CD4-positive, alpha-beta T cell treated with Interleukin-4 for 4 hours (primary cell): Measurements from ENCODE around the gene JAK1.

Source experiments
- DNase-seq: peaks from one replicate; pipeline ENCODE4 v3.0.0-alpha.2; 2020

The JAK1 gene

DNA sequence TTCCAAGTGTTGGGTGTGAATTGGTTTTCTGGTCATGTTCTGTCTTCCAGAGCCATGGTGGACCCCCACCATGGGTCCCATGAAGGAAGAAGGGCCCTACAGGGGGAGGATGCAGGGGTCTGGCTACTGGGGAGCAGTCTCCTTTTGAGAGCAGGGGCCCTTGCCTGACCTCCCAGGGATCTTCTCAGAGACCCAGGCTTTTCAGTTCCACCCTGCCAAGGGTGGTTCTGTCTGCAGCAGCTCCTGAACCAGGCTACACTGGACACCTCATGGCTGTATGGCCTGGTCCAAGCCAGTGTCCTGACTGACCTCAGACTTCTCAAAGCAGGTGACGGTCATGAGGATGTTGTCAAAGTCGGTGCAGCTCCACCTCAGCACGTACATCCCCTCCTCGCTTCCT is 109.0 kb downstream of the JAK1 start:
- no peak for DNase-seq

DNA sequence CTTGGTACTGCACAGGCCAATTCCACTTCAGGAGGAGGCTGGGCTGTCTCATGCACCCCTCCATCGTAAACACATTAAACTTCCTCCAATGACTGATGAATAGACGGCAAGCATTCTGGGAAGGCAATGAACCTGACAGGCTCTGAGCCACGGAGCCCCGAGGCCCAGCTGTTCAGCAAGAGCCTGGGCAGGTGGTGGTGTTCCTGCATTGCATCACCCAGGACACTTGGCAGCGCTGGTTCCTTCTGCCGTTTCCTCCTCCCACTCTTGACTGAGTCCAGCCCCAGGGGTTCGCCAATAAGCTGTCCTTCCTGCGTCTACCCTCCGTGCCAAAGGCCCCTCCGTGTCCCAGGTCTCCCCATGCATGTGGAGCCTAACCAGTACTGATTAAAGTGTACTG is 109.8 kb downstream of the JAK1 start:
- no peak for DNase-seq

- DNase-seq, result no peak
Measured at GRCh38 chr1:64855557-64855956, 110.8 kb downstream of the JAK1 start.

GRCh38 chr1:64854674-64855073 is 111.7 kb downstream of the JAK1 start:
- no peak for DNase-seq

- no peak for DNase-seq
Measured at GRCh38 chr1:64851664-64852063, 114.7 kb downstream of the JAK1 start.

DNA sequence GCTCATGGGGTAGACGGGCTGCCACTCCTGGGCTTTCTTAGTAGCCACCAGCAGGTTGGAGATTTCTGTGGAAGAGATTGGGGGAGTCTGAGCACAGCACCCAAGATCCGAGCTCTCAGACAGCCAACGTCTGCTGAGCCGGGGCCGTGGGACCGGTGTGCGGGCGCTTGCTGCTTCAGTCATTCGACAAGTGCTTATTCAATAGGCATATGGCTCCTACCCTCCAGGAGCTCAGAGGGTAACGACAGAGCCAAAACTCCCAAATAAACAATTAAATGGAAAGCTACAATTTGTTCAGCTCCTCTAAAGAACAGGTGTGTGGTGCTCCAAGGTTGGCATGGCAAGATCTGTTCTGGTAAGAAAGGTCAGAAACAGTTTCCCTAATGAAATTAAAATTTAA is 115.5 kb downstream of the JAK1 start:
- DNase-seq, result no peak

GRCh38 chr1:64849942-64850341 is 116.4 kb downstream of the JAK1 start:
- DNase-seq, result no peak

GRCh38 chr1:64848803-64849202 is 117.5 kb downstream of the JAK1 start:
- no peak for DNase-seq

GRCh38 chr1:64848136-64848535 is 118.2 kb downstream of the JAK1 start:
- DNase-seq, result no peak

DNA sequence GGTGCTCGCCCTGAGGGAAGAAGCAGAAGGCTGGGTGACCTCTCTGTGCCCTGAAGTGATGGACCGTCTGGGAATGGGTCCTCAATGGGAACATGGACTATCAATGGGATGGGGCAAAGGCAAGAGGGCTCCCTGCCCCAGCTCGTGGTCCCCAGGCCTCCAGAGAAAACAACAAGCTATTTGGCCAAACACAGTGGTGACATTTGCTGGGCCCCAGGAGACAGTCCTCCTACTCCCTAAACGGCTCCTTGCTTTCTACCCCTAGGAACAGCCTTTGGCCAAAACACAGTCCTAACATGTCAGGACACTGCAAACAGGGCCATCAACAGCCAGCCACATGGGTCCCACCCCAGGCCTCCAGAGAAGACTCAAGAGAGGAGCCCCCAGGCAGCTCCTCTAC is 118.7 kb downstream of the JAK1 start:
- no peak for DNase-seq

DNA sequence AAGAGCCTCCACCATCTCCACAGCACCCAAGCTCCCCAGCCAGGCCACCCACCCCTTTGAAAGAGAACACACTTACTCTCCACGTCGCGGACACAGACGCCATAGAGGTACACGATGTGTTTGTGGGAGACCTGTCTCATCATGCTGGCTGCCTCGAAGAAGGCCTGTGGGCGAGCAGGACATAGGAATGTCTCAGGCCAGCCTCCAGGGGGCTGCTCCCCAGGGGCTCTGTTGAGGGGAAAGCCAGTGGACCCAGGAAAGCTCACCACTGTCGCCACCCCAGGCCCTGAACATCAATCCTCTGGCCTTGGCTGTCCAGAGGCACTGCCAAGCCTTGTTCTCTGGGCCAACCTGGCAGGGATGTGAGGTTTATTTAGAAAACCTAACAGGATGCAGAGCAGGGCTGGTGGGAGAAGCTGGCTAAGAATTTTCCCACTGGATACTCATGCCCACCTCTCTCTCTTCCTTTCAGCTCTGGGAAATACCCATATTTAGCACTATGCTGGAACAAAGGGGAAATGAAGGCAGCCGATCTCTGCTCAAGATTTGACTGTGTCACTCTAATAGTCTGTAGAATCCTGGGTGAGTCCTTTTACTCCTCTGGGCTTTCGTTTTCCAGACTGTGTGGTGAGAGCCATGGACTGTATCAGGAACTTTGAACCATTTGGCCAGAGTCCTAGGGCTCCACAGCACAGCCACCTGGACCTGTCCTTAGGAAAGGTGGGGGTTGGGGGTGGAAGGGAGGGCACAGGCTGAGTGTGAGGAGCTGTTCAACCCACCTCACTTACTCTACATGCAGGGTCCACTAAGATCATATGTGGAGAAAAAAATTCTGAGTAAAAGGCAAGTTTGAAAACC is 119.5 kb downstream of the JAK1 start:
- DNase-seq, result no peak

DNA sequence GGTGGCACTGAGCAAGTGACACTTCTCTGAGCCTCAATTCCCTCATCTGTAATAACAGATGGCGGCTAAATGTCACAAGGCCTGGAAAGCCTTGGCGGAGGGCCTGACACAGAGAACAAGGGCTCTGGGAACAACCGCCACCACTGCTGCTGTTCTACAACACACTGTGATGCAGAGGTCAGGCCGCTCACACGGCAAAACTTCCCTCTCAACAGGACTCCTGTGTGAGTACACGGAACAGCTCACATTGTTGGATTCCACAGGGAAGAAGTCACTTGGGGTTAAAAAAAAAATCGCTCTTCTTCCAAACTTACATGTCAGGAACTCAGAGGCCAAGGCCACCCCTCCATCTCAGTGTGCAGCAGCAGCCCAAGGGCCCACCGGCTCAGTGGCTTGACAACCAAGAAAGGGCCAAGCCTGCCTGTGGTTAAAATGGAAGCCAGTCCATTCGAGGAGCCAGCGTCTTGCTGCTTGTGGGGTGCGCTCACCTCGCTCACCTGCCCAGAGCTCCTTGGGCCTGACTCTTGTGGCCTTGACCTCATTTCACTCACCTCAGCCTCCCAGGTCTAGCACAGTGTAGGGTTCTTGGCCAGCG is 120.4 kb downstream of the JAK1 start:
- DNase-seq, result no peak

DNA sequence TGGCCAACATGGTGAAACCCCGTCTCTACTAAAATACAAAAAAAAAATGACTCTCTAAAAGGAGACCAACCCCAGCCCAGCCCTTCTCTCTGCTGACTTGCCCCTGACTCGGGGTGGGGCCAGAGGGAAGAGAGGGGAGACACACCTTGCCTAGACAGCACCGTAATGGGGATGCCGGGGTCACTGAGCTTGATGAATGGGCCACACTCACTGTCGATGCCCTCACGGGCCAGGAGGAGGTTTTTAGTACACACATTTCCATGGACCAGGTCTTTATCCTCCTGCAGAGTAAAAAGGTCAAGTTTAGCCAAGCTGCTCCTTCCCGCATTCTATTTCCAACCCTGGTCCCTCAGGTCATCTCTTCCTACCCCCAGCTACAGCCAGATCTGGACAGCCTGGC is 121.7 kb downstream of the JAK1 start:
- DNase-seq, result no peak

- DNase-seq, result no peak
Measured at GRCh38 chr1:64844175-64844574, 122.2 kb downstream of the JAK1 start.

- DNase-seq, result no peak
Measured at GRCh38 chr1:64843675-64844074, 122.7 kb downstream of the JAK1 start.

DNA sequence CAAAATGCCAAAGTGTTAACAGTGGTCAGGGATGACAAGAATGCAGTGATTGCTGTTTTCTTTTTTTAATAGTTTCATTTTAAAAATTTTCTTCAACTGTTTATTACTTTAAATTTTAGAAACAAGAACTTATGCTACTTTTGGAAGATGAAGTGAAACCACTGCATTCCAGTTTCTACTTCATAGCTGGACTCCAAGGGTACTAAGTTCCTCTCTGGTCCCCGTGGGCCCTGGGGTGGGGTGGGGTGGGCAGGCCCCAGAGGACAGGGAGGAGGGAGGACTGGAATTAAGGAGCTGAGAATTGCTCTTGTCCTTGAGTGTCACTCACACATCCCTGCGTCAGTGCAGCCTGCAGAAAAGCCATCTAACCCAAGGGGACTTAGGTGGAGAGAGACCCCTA is 124.1 kb downstream of the JAK1 start:
- DNase-seq, result no peak

DNA sequence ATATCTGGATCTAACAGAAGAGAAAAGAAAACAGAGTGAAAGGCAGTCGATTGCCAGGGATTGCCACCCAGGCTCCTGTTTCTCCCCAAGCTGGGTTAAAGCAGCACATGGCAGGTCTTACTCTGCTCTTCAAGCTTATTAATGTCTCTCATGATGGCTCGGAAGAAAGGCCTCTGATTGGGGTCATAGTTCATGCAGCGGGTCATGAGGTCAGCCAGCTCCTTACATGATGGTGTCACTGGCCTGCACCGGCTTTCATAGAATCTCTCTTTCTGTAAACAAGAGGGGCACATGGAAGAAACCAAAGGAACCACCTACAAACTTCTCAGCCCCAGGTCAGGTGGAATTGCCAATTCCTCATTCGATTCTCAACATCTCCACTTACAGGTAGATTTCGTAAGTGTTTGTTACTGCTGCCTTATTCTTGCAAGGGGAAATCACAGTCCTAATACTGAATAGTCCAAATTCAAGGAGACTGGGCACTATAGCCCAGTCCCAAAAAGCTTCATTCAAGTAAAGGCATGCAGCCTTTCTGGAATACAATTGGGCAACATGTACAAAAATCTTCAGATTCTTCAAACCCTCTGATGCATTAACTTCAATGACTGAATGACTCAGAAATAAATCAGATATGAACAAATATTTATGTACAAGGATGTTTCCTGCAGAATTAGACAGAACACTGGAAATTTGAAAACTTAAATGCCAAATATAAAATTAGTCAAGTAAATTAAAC is 124.9 kb downstream of the JAK1 start:
- no peak for DNase-seq

GRCh38 chr1:64839732-64840405 is 126.5 kb downstream of the JAK1 start:
- no peak for DNase-seq

- no peak for DNase-seq
Measured at GRCh38 chr1:64839261-64839660, 127.1 kb downstream of the JAK1 start.

DNA sequence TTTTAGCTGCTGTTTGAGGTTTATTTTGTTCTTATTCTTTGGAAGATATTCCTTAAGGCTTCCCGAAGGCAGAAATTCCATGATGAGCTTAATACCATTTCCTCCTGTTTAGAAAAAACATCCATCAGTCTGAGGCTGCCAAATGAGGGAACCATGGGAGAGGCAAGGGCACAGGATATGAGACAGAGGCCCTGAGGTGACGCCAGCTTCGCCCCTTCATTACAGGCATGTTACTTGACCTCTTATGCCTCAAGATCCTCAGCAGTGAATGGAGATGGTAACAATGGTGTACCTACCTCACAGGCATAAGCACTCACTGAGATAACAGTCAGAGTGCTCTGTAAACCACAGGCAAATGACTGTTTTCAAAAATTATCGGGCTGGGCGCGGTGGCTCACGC is 127.9 kb downstream of the JAK1 start:
- DNase-seq, result no peak

DNA sequence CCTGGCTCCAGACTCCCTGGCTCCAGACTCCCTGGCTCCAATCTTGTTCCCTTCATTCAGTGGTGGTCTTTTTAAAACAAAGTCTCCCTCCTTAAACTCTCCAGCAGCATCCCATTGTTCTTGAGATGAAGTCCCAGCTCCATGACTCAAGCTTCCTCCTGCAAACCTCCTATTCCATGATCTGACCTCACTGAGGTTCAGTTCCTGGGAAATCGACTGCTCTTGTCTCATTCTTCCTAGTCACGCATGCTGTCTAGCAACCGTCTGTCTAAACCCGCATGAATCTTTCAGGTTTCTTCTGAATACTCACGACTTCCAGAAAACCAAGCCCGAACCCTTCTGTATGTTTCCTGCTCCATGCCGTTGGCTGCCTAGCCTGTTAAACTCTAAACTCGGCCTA is 129.5 kb downstream of the JAK1 start:
- DNase-seq, result no peak

- DNase-seq, result no peak
Measured at GRCh38 chr1:64834734-64835133, 131.6 kb downstream of the JAK1 start.

DNA sequence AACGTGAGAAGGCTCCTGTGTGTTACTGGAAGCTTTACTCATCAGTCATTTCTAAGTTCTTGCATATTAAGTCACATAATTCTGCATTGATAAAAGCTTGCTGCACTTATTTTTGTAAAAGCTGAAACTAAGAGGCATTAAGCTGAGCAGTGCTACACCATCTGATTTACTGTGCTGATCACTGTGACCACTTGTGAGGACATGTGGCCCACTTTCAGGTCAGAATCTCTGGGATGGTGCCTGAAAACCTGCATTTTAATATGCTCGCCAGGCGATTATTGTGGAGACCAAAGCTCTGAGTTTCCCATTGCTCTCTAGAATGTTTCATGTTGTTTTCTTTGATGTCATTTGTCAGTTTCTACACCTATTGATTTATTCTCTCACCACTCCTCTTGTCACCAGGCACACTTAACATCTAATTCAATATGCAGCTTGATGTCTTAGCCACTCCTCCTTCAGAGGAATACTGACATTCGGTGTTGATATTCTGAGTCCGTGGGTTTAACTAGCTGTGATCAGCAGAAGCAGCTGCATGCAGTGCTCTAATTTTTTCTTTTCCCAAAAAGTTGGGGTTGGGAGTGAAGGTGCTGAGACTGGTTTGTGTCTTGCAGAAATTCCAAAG is 136.2 kb downstream of the JAK1 start:
- no peak for DNase-seq
